GM23248 (cell line): ENCODE results near the gene HOXD12. TPM values are rescaled to one million over a fixed set of nuclear protein-coding genes. Genes with fewer than 3 reads are reported as not detected.

Experiments used
- DNase-seq: peaks from one replicate; pipeline ENCODE4 v3.0.0-alpha.2; 2015
- H2AFZ ChIP-seq: fragments of 200-600 bp; sonication (generic); 2 replicates; pipeline ENCODE4 v1.6.1; 2016; ENCODE audit warnings: antibody characterized with exemption
- H3F3A ChIP-seq: fragments of 200-600 bp; sonication (generic); 2 replicates; pipeline ENCODE4 v1.6.1; 2016; ENCODE audit warnings: mild to moderate bottlenecking, antibody characterized with exemption, mixed run types; ENCODE audit not compliant: insufficient read depth
- H3K27ac ChIP-seq: fragments of 200-600 bp; sonication (generic); 2 replicates; pipeline ENCODE4 v1.5.1; 2016; ENCODE audit warnings: mild to moderate bottlenecking
- H3K27me3 ChIP-seq: fragments of 200-600 bp; sonication (generic); replicated peaks from 2 replicates; pipeline ENCODE4 v1.6.1; 2016; ENCODE audit warnings: mild to moderate bottlenecking; ENCODE audit not compliant: insufficient read depth
- H3K36me3 ChIP-seq: fragments of 200-600 bp; sonication (generic); 2 replicates; pipeline ENCODE4 v1.6.1; 2016; ENCODE audit warnings: low read depth, mild to moderate bottlenecking
- H3K4me1 ChIP-seq: fragments of 200-600 bp; sonication (generic); 2 replicates; pipeline ENCODE4 v1.6.1; 2016; ENCODE audit warnings: mild to moderate bottlenecking; ENCODE audit not compliant: insufficient read depth
- H3K4me2 ChIP-seq: fragments of 200-600 bp; sonication (generic); one replicate; pipeline ENCODE4 v1.6.1; 2016; ENCODE audit warnings: mild to moderate bottlenecking; ENCODE audit not compliant: unreplicated experiment
- H3K4me3 ChIP-seq: fragments of 200-600 bp; sonication (generic); 2 replicates; pipeline ENCODE4 v1.5.1; 2016; ENCODE audit warnings: mild to moderate bottlenecking
- H3K79me2 ChIP-seq: fragments of 200-600 bp; sonication (generic); 2 replicates; pipeline ENCODE4 v1.6.1; 2016; ENCODE audit warnings: mild to moderate bottlenecking; ENCODE audit not compliant: insufficient read depth
- H3K9ac ChIP-seq: fragments of 200-600 bp; sonication (generic); 2 replicates; pipeline ENCODE4 v1.6.1; 2016; ENCODE audit warnings: mild to moderate bottlenecking
- H3K9me2 ChIP-seq: fragments of 200-600 bp; sonication (generic); 2 replicates; pipeline ENCODE4 v1.6.1; 2016; ENCODE audit warnings: mixed run types, mild to moderate bottlenecking, moderate library complexity; ENCODE audit not compliant: insufficient read depth
- H3K9me3 ChIP-seq: fragments of 200-600 bp; sonication (generic); one replicate; pipeline ENCODE4 v1.6.1; 2017; ENCODE audit warnings: low read depth
- H4K20me1 ChIP-seq: fragments of 200-600 bp; sonication (generic); 2 replicates; pipeline ENCODE4 v1.6.0; 2016; ENCODE audit not compliant: insufficient read depth
- EZH2 ChIP-seq: fragments of 200-600 bp; sonication (generic); IDR thresholded peaks from 2 replicates; pipeline ENCODE4 v1.6.1; 2018; ENCODE audit warnings: antibody characterized with exemption, mild to moderate bottlenecking; ENCODE audit not compliant: insufficient read depth, poor library complexity, severe bottlenecking
- EZH2phosphoT487 ChIP-seq: fragments of 200-600 bp; sonication (generic); IDR thresholded peaks from 2 replicates; pipeline ENCODE4 v1.6.1; 2018; ENCODE audit warnings: antibody characterized with exemption, moderate library complexity, mild to moderate bottlenecking, low read depth; ENCODE audit not compliant: insufficient read depth
- WGBS, 2 experiments: methylation state at CpG; one replicate each; pipeline ENCODE4 v1.1.6; 2015 to 2017; ENCODE audit warnings: low lambda C conversion rate in 2 of 2, low coverage in 1 of 2; ENCODE audit errors: missing lambda C conversion rate in 2 of 2; 5-methylcytosine and 5-hydroxymethylcytosine counted together
- in situ Hi-C: fragments of 300-500 bp; cut with MboI; formaldehyde crosslinking; loops from 2 replicates; pipeline ENCODE4 v1.15.0; 2020
- polyA plus RNA-seq: library from polyadenylated mRNA; unstranded; fragments of >200 nt; fragmentation: Nextera tagmentation; extraction: Ambion mirVana; gene quantifications from 2 replicates; pipeline ENCODE4 v1.2.1, GENCODE V29; 2016
- total RNA-seq: library from RNA; depleted of rRNA; stranded (reverse); fragments of >200 nt; shearing (Covaris generic); gene quantifications from 2 replicates; pipeline ENCODE4 v1.2.3, GENCODE V29; 2014

HOXD12 gene
- total and polyA plus RNA-seq, 2 experiments from 2014 or later, result 0.19 to 0.22 TPM

- 94 to 98% methylated on average over 5 of the region's 5 CpGs for WGBS, 2 experiments
These were observed 4.2 kb upstream of the HOXD12 start for GRCh38 chr2:176095421-176095820.

GRCh38 chr2:176096243-176096985, 3.2 kb upstream of the HOXD12 start:
- no peaks in the 10 kb centered on the region for H3K27me3 ChIP-seq
- H3K36me3 ChIP-seq, result no peaks in the 10 kb centered on the region
- peak; percentile 76 for DNase-seq
- TF ChIP-seq EZH2 (no peak), EZH2phosphoT487 (no peak)
- H3K4me2 ChIP-seq, result peak overlapping the region; percentile 100
- peak overlapping the region; percentile 97 for H2AFZ ChIP-seq
- H3K27ac ChIP-seq, result peak overlapping the region; percentile 73
- no peaks in the 10 kb centered on the region for H3K9me2 ChIP-seq
- H3F3A ChIP-seq, result peaks cover 15% of the 10 kb centered on the region; the same call in 1 of the 2 replicates
- no peaks in the 10 kb centered on the region for H4K20me1 ChIP-seq
- WGBS, 2 experiments, result 12 to 14% methylated on average over 16 of the region's 16 CpGs
- no peaks in the 10 kb centered on the region for H3K9me3 ChIP-seq
- in situ Hi-C loops, result no loop called here
- H3K4me1 ChIP-seq, result peaks cover 9% of the 10 kb centered on the region
- H3K9ac ChIP-seq, result peak overlapping the region; percentile 79
- peak overlapping the region; percentile 79 for H3K4me3 ChIP-seq
- 0 out of 2 replicates have a peak, but pooled peaks cover 13% of the 10 kb centered on the region for H3K79me2 ChIP-seq

More at GRCh38 chr2:176095421-176095820, 4.2 kb upstream of the HOXD12 start:
- Histone ChIP-seq H3K9ac (no peak overlapping the region), H4K20me1 (no peaks in the 10 kb centered on the region), H3K36me3 (no peaks in the 10 kb centered on the region), H3K9me2 (no peaks in the 10 kb centered on the region), H3K4me2 (no peak overlapping the region), H3K27me3 (peaks cover 3% of the 10 kb centered on the region; the same call in 1 of the 2 replicates), H3K79me2 (0 out of 2 replicates have a peak, but pooled peaks cover 13% of the 10 kb centered on the region), H3F3A (peaks cover 15% of the 10 kb centered on the region; the same call in 1 of the 2 replicates), H3K4me3 (no peak overlapping the region), H3K9me3 (no peaks in the 10 kb centered on the region), H2AFZ (no peak overlapping the region), H3K4me1 (peaks cover 9% of the 10 kb centered on the region), H3K27ac (no peak overlapping the region)
- TF ChIP-seq EZH2phosphoT487, result no peak
- TF ChIP-seq EZH2, result no peak
- DNase-seq, result no peak
- in situ Hi-C loops, result no loop called here

- peak overlapping the region; percentile 97 for H2AFZ ChIP-seq
- no peak for TF ChIP-seq EZH2phosphoT487
- TF ChIP-seq EZH2, result no peak
- 0 to 2% methylated on average over 38 to 44 of the region's 45 CpGs for WGBS, 2 experiments
- no peaks in the 10 kb centered on the region for H3K36me3 ChIP-seq
- H3K4me3 ChIP-seq, result peak overlapping the region; percentile 79
- no peaks in the 10 kb centered on the region for H3K27me3 ChIP-seq
- H3K4me2 ChIP-seq, result peak overlapping the region; percentile 100
- H3F3A ChIP-seq, result peaks cover 16% of the 10 kb centered on the region; the same call in 1 of the 2 replicates
- peak; percentile 95 for DNase-seq
- H3K9me2 ChIP-seq, result no peaks in the 10 kb centered on the region
- peaks cover 9% of the 10 kb centered on the region for H3K4me1 ChIP-seq
- H3K27ac ChIP-seq, result peak overlapping the region; percentile 73
- H4K20me1 ChIP-seq, result no peaks in the 10 kb centered on the region
- H3K9me3 ChIP-seq, result no peaks in the 10 kb centered on the region
- in situ Hi-C loops, result no loop called here
- H3K9ac ChIP-seq, result peak overlapping the region; percentile 79
- H3K79me2 ChIP-seq, result peaks cover 18% of the 10 kb centered on the region
These were observed 2.4 kb upstream of the HOXD12 start for GRCh38 chr2:176096986-176097819.

GRCh38 chr2:176097820-176098365, 1.7 kb upstream of the HOXD12 start:
- Histone ChIP-seq H3K4me2 (peak overlapping the region; percentile 100), H3K27me3 (no peaks in the 10 kb centered on the region), H3K9me3 (no peaks in the 10 kb centered on the region), H3K79me2 (peaks cover 25% of the 10 kb centered on the region), H4K20me1 (no peaks in the 10 kb centered on the region), H3K9me2 (no peaks in the 10 kb centered on the region), H3K9ac (peak overlapping the region; percentile 79), H3F3A (peaks cover 22% of the 10 kb centered on the region; the same call in 1 of the 2 replicates), H3K36me3 (no peaks in the 10 kb centered on the region), H2AFZ (peak overlapping the region; percentile 97), H3K4me1 (peaks cover 12% of the 10 kb centered on the region), H3K27ac (no peak overlapping the region), H3K4me3 (peak overlapping the region; percentile 79)
- TF ChIP-seq EZH2 (no peak), EZH2phosphoT487 (no peak)
- in situ Hi-C loops, result no loop called here
- 4 to 5% methylated on average over 17 to 18 of the region's 18 CpGs for WGBS, 2 experiments
- DNase-seq, result no peak
